Liver (tissue), 3 donors: ENCODE measurements around the gene DCC.

Experiments used
- GABPA ChIP-seq, 2 donors: IDR thresholded peaks in 1 of 2; conservative IDR thresholded peaks in 1 of 2; 2 replicates each; pipeline ENCODE4 v1.6.1; 2016; ENCODE audit warnings: antibody characterized with exemption in 2 of 2, mild to moderate bottlenecking in 1 of 2, moderate library complexity in 1 of 2
- JUND ChIP-seq, 2 donors: IDR thresholded peaks; 2 replicates each; pipeline ENCODE4 v1.6.1; 2016; ENCODE audit warnings: antibody characterized with exemption in 2 of 2
- NR2F2 ChIP-seq: IDR thresholded peaks from 2 replicates; pipeline ENCODE4 v1.6.1; 2016; ENCODE audit warnings: antibody characterized with exemption
- RAD21 ChIP-seq, 2 donors: IDR thresholded peaks; 2 replicates each; pipeline ENCODE4 v1.6.1; 2016; ENCODE audit warnings: antibody characterized with exemption in 2 of 2, mild to moderate bottlenecking in 2 of 2
- RXRA ChIP-seq, 2 donors: IDR thresholded peaks; 2 replicates each; pipeline ENCODE4 v1.6.1; 2017 to 2018; ENCODE audit warnings: antibody characterized with exemption in 2 of 2, mild to moderate bottlenecking in 1 of 2
- TF ChIP-seq, protein P1 (sequence below): fragments of 150-350 bp; IDR thresholded peaks from 2 replicates; pipeline ENCODE4 v1.5.1; 2017; ENCODE audit warnings: improper control_type of control experiment, low read depth, low read length; ENCODE audit not compliant: missing input control
- TF ChIP-seq, protein P2 (sequence below): IDR thresholded peaks from 2 replicates; pipeline ENCODE4 v1.6.1; 2016; ENCODE audit warnings: antibody characterized with exemption, mild to moderate bottlenecking
- TF ChIP-seq, protein P3 (sequence below): IDR thresholded peaks from 2 replicates; pipeline ENCODE4 v1.6.1; 2016; ENCODE audit warnings: antibody characterized with exemption
- TF ChIP-seq, protein P4 (sequence below): IDR thresholded peaks from 2 replicates; pipeline ENCODE4 v1.6.1; 2016; ENCODE audit warnings: antibody characterized with exemption
- donor health status: healthy.
- donor health status: healthy.

DNA sequence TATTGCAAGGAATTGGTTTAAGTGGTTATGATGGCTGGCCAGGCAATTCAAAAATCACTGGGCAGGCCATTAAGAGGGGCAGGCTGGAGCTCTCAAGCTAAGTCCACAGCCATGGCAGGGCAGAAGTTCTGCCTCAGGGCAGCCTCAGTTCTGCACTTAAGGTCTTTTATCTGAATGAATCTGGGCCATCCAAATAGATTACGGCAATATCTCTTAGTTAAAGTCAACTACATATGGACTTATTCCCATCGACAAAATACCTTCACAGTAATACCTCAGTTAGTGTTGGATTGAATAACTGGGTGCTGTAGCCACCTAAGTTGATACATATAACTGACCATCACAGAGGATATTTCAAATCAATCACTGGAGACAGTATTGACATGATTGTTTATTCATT lies 979.6 kb downstream of the DCC start:
- TF ChIP-seq, protein P1, sequence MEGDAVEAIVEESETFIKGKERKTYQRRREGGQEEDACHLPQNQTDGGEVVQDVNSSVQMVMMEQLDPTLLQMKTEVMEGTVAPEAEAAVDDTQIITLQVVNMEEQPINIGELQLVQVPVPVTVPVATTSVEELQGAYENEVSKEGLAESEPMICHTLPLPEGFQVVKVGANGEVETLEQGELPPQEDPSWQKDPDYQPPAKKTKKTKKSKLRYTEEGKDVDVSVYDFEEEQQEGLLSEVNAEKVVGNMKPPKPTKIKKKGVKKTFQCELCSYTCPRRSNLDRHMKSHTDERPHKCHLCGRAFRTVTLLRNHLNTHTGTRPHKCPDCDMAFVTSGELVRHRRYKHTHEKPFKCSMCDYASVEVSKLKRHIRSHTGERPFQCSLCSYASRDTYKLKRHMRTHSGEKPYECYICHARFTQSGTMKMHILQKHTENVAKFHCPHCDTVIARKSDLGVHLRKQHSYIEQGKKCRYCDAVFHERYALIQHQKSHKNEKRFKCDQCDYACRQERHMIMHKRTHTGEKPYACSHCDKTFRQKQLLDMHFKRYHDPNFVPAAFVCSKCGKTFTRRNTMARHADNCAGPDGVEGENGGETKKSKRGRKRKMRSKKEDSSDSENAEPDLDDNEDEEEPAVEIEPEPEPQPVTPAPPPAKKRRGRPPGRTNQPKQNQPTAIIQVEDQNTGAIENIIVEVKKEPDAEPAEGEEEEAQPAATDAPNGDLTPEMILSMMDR = no peak
- no peak for TF ChIP-seq GABPA (IDR thresholded peaks at IDR 0.05 in 1 of 2, conservative IDR thresholded peaks at IDR 0.05 in 1 of 2)
- TF ChIP-seq RAD21 (IDR thresholded peaks at IDR 0.05) = peak in 1 of 2 donors; percentile 6
- TF ChIP-seq, protein P2, sequence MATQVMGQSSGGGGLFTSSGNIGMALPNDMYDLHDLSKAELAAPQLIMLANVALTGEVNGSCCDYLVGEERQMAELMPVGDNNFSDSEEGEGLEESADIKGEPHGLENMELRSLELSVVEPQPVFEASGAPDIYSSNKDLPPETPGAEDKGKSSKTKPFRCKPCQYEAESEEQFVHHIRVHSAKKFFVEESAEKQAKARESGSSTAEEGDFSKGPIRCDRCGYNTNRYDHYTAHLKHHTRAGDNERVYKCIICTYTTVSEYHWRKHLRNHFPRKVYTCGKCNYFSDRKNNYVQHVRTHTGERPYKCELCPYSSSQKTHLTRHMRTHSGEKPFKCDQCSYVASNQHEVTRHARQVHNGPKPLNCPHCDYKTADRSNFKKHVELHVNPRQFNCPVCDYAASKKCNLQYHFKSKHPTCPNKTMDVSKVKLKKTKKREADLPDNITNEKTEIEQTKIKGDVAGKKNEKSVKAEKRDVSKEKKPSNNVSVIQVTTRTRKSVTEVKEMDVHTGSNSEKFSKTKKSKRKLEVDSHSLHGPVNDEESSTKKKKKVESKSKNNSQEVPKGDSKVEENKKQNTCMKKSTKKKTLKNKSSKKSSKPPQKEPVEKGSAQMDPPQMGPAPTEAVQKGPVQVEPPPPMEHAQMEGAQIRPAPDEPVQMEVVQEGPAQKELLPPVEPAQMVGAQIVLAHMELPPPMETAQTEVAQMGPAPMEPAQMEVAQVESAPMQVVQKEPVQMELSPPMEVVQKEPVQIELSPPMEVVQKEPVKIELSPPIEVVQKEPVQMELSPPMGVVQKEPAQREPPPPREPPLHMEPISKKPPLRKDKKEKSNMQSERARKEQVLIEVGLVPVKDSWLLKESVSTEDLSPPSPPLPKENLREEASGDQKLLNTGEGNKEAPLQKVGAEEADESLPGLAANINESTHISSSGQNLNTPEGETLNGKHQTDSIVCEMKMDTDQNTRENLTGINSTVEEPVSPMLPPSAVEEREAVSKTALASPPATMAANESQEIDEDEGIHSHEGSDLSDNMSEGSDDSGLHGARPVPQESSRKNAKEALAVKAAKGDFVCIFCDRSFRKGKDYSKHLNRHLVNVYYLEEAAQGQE = no peak
- TF ChIP-seq JUND (IDR thresholded peaks at IDR 0.05) = no peak
- TF ChIP-seq, protein P3, sequence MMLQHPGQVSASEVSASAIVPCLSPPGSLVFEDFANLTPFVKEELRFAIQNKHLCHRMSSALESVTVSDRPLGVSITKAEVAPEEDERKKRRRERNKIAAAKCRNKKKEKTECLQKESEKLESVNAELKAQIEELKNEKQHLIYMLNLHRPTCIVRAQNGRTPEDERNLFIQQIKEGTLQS = no peak
- TF ChIP-seq, protein P4, sequence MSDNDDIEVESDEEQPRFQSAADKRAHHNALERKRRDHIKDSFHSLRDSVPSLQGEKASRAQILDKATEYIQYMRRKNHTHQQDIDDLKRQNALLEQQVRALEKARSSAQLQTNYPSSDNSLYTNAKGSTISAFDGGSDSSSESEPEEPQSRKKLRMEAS = no peak
- TF ChIP-seq NR2F2 = no peak
- no peak for TF ChIP-seq RXRA (IDR thresholded peaks at IDR 0.05)
